Kidney (tissue), 22 donors: Measurements from ENCODE around the gene GRAP2. TPM values are rescaled to one million over a fixed set of nuclear protein-coding genes. Genes with fewer than 3 reads are reported as not detected.

Experiments
- DNase-seq, 5 donors: peaks; one replicate each; pipeline ENCODE4 v3.0.0-alpha.2; 2013 to 2020
- FAIRE-seq: peaks from 2 replicates; lab custom pipeline; 2012; peaks lifted over from hg19 to GRCh38; lab: Jason Lieb, UNC
- H3K27ac ChIP-seq, 2 donors: one replicate each; pipeline ENCODE4 v1.7.0; 2013; ENCODE audit warnings: low read depth in 2 of 2, low read length in 2 of 2, inconsistent platforms in 1 of 2
- H3K27me3 ChIP-seq: one replicate; pipeline ENCODE4 v1.7.1; 2013; ENCODE audit warnings: low read length, inconsistent platforms; ENCODE audit not compliant: control insufficient read depth, insufficient read depth
- H3K36me3 ChIP-seq, 3 donors: one replicate each; pipeline versions ENCODE4 v1.7.0 to v1.7.1; 2013; ENCODE audit warnings: low read length in 3 of 3, control low read depth in 1 of 3, inconsistent platforms in 1 of 3; ENCODE audit not compliant: insufficient read depth in 3 of 3, control insufficient read depth in 2 of 3
- H3K4me1 ChIP-seq, 3 donors: one replicate each; pipeline versions ENCODE4 v1.7.0 to v1.7.1; 2013; ENCODE audit warnings: low read length in 3 of 3, inconsistent platforms in 1 of 3, low read depth in 1 of 3; ENCODE audit not compliant: control insufficient read depth in 2 of 3, insufficient read depth in 2 of 3
- H3K4me3 ChIP-seq, 3 donors: one replicate each; pipeline versions ENCODE4 v1.7.0 to v1.8.1; 2013; ENCODE audit warnings: low read length in 3 of 3, control low read depth in 1 of 3, inconsistent platforms in 1 of 3
- H3K9ac ChIP-seq, 3 donors: one replicate each; pipeline versions ENCODE4 v1.7.0 to v1.7.1; 2013; ENCODE audit warnings: low read length in 3 of 3, control low read depth in 1 of 3, inconsistent platforms in 1 of 3
- H3K9me3 ChIP-seq, 3 donors: one replicate each; pipeline versions ENCODE4 v1.7.0 to v1.7.1; 2013; ENCODE audit warnings: low read length in 3 of 3, control low read depth in 1 of 3, inconsistent platforms in 1 of 3; ENCODE audit not compliant: control insufficient read depth in 2 of 3, insufficient read depth in 1 of 3
- intact Hi-C: fragments of 100-400 bp; cut with DNase I; formaldehyde crosslinking; loops from one replicate; pipeline ENCODE4 v1.11.1; 2022
- long read RNA-seq, 10 donors: library from polyadenylated mRNA in 1 of 10; unstranded in 1 of 10; transcript quantifications; one replicate each; pipeline ENCODE4 v2.0.0 and lab custom pipeline, GENCODE V29; 2021 to 2026
- polyA plus RNA-seq: library from polyadenylated mRNA; stranded (reverse); fragments of 350-450 nt; fragmentation: Illumina TruSeq; extraction: RNeasy Lipid Tissue Mini Kit (QIAGEN cat#74804); gene quantifications from one replicate; pipeline ENCODE4 v1.2.3, GENCODE V29; 2014; ENCODE audit warnings: low read depth, low replicate concordance; ENCODE audit not compliant: insufficient read depth
- total RNA-seq: library from RNA; stranded (reverse); fragmentation: NEBNext Ultra II Directional; extraction: Animal tissue kit (Norgen Biotek cat#: 25700); gene quantifications from one replicate; pipeline ENCODE4 v1.2.1, GENCODE V29; 2021
- TF ChIP-seq, protein P1 (sequence below): IDR thresholded peaks from 3 replicates; pipeline ENCODE4 v1.5.1; 2012; ENCODE audit warnings: mild to moderate bottlenecking, moderate library complexity, borderline replicate concordance; ENCODE audit not compliant: insufficient read depth; ENCODE audit errors: extremely low read depth
- donor health status: control.
- donor health status: control.
- donor health status: control.
- donor health status: control.
- donor health status: control.
- donor health status: DM: yes; HTN: yes; CAD: no.
- donor health status: Normal renal cell carcinoma (clear cell type).

Gene GRAP2
- total RNA-seq (9.7 TPM), polyA plus RNA-seq (0.73 TPM)
- long read RNA-seq, donor 1 = 0 reads
- long read RNA-seq, donor 2 = 0 reads
- long read RNA-seq, donor 3 = 0 reads
- long read RNA-seq, donor 4 = 0 reads
- long read RNA-seq, donor 5 = 0 reads
- long read RNA-seq, donor 6 = 0 reads
- long read RNA-seq, donor 7, partial matches to known transcripts = 0 of 4 reads
- long read RNA-seq, donor 7, other reads (novel, unspliced or antisense) = 3 of 4 reads
- long read RNA-seq, donor 8 = 0 reads
- long read RNA-seq, donor 9 = 0 reads
- long read RNA-seq, donor 10 = 0 reads

DNA sequence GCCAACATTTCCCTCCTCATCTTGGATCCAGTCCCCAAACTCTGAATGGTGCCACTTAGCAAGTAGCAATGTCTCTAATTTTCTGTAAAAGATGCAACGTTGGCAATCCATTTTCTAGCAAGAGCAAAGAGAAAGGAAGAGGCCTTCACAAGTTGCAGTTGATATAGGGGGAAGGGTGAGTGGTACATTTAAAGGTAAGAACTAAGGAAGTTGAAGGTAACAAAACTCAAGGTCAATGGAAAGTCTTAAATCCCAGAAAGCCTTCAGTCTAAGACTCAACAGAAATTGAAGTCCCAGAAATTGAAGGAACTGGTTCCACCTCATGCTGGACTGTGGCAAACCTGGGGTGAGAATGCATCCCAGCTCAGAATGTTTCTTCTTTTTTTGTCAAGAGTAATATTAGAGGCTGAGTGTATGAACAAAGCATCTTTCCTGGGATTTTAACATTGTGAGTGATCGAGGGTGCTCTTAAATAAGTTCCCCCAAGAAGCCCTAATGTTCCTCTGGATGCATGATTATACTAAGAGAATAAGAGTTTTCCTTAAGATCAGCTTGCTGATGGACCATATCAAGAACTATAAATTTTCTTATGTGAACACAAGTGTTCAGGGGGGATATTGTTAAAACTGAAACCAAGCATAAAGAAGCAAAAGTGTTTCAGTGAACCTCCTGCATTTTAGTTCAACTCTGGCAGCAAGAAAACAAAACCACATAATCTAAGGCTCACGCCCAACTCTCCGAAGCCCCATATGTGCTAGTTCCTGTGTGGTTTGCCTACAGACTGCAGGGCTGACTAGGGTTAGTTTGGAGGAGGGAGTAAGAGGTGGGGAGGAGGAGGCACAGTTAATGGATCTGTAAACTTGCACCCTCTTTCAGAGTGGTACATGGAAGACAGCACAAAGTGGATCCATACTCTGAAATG is at the start of gene GRAP2:
TSS of gene GRAP2 (plus strand) at position 779 of the 922 bp plus-strand sequence. CDS start 46,023 bp downstream, outside the sequence.
- intact Hi-C loops = no loop called here
- no peaks in the 10 kb centered on the region for H3K27me3 ChIP-seq
- TF ChIP-seq, protein P1, sequence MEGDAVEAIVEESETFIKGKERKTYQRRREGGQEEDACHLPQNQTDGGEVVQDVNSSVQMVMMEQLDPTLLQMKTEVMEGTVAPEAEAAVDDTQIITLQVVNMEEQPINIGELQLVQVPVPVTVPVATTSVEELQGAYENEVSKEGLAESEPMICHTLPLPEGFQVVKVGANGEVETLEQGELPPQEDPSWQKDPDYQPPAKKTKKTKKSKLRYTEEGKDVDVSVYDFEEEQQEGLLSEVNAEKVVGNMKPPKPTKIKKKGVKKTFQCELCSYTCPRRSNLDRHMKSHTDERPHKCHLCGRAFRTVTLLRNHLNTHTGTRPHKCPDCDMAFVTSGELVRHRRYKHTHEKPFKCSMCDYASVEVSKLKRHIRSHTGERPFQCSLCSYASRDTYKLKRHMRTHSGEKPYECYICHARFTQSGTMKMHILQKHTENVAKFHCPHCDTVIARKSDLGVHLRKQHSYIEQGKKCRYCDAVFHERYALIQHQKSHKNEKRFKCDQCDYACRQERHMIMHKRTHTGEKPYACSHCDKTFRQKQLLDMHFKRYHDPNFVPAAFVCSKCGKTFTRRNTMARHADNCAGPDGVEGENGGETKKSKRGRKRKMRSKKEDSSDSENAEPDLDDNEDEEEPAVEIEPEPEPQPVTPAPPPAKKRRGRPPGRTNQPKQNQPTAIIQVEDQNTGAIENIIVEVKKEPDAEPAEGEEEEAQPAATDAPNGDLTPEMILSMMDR = no peak
- no peak within 1 kb of the TSS for H3K9ac ChIP-seq
- no peak within 1 kb of the TSS for H3K4me3 ChIP-seq
- no peak within 1 kb of the TSS for H3K27ac ChIP-seq
- DNase-seq (no peak), FAIRE-seq (no peak)
- H3K36me3 ChIP-seq = no peaks in the 10 kb centered on the region
- no peaks in the 10 kb centered on the region for H3K4me1 ChIP-seq
- H3K9me3 ChIP-seq = no peaks in the 10 kb centered on the region

DNA sequence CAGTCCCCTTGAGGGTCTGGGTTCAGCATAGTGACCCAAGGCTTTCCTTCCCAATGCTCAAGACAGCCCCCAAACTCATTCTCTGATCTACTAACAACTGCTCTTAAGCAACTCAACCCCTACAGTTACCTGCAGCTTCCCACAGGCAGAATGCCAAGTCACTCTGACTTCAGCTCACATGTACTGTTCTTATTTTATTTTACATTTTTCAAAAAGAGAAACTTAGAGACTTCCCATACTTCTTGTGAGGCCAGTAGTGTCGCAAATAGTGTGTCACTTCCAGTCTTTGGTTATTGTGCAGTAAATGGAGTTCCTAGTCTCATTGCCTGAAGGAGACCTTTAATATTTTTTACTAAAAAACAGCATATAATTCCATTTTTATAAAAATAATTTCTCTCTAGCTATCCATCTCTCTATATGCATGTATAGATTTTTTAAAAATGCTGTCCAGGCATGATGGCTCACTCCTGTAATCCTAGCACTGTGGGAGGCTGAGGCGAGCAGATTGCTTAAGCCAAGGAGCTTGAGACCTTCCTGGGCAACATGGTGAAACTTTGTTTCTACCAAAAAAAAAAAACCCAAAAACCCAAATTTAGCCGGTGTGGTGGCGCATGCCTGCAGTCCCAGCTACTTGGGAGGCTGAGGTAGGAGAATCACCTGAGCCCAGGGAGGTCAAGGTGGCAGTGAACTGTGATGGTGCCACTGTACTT is 49.1 kb upstream of the GRAP2 start:
- Histone ChIP-seq H3K9ac (no peak overlapping the region), H3K27ac (no peak overlapping the region), H3K36me3 (no peaks in the 10 kb centered on the region), H3K27me3 (no peaks in the 10 kb centered on the region), H3K9me3 (no peaks in the 10 kb centered on the region), H3K4me1 (no peaks in the 10 kb centered on the region), H3K4me3 (no peak overlapping the region)
- TF ChIP-seq, protein P1 = no peak
- DNase-seq (no peak), FAIRE-seq (no peak)
- intact Hi-C loops = no loop called here

DNA sequence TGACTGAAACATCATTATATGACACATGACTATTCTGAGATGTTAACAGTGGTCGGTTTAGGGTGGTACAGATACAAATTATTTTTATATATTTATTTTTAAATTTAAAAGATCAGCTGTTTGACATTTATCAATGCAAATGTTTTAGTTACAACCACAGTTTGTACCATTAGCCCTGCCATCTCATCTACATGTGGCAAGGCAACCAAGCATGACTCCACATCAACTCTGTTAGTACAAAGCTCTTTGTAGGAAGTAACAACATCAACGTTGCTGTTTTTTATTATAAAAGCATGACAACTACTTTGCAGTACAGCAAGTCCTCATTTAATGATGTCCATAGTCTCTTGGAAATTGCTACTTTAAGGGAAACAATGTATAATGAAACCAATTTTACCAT is 48.1 kb upstream of the GRAP2 start:
- Histone ChIP-seq H3K27me3 (no peaks in the 10 kb centered on the region), H3K4me3 (no peak overlapping the region), H3K9ac (no peak overlapping the region), H3K36me3 (no peaks in the 10 kb centered on the region), H3K27ac (no peak overlapping the region), H3K9me3 (no peaks in the 10 kb centered on the region), H3K4me1 (no peaks in the 10 kb centered on the region)
- TF ChIP-seq, protein P1 = no peak
- intact Hi-C loops = no loop called here
- DNase-seq (no peak), FAIRE-seq (no peak)
